KOPT-K1 (cell line): ENCODE measurements around the gene LHFPL3.

ENCODE experiments used
- H3K27ac ChIP-seq: fragments of 200-600 bp; sonication (generic); 2 replicates; pipeline ENCODE4 v1.5.1; 2016; ENCODE audit warnings: antibody characterized with exemption, mild to moderate bottlenecking, low read depth, low read length; ENCODE audit not compliant: poor library complexity, severe bottlenecking
- H3K36me3 ChIP-seq: fragments of 200-600 bp; sonication (generic); 2 replicates; pipeline ENCODE4 v1.5.1; 2017; ENCODE audit warnings: antibody characterized with exemption, mild to moderate bottlenecking, low read length, moderate library complexity; ENCODE audit not compliant: insufficient read depth
- H3K9me3 ChIP-seq: fragments of 200-600 bp; sonication (generic); 2 replicates; pipeline ENCODE4 v1.5.1; 2017; ENCODE audit warnings: antibody characterized with exemption, low read length, mild to moderate bottlenecking; ENCODE audit not compliant: insufficient read depth, poor library complexity, severe bottlenecking

Gene LHFPL3

GRCh38 chr7:104487642-104488041 is 159.2 kb downstream of the LHFPL3 start:
- H3K27ac ChIP-seq: no peak overlapping the region
- H3K36me3 ChIP-seq: no peaks in the 10 kb centered on the region
- no peaks in the 10 kb centered on the region for H3K9me3 ChIP-seq

DNA sequence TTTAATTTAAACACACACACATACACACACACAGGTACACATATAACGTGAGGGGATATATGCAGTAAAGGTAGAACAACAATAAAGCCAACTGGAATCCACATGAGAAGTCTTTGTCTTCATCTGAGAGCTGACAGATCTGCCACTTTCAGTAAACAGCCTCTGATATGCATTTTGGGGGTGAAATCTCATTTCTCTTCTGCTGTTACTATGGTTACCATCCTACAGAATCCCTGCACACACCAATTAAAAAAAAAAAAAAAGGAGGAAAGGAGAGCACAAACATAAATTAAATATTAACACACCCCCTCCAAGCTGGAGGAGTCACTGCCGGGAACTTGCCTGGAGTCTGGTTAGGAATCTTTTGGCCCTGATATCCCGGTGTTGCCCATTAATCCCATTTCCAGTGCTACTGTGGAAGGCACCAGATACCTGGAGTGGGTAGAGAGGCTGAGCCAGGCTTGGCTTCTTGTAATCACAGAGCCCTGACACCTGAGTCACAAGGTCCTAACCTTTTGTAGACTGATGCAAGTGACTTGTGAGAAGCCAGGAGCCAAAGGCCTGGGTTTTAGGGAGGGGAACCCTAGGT is 169.1 kb downstream of the LHFPL3 start:
- no peaks in the 10 kb centered on the region for H3K9me3 ChIP-seq
- H3K27ac ChIP-seq: no peak overlapping the region
- no peaks in the 10 kb centered on the region for H3K36me3 ChIP-seq

GRCh38 chr7:104499975-104500374 is 171.6 kb downstream of the LHFPL3 start:
- no peaks in the 10 kb centered on the region for H3K36me3 ChIP-seq
- H3K27ac ChIP-seq: no peak overlapping the region

DNA sequence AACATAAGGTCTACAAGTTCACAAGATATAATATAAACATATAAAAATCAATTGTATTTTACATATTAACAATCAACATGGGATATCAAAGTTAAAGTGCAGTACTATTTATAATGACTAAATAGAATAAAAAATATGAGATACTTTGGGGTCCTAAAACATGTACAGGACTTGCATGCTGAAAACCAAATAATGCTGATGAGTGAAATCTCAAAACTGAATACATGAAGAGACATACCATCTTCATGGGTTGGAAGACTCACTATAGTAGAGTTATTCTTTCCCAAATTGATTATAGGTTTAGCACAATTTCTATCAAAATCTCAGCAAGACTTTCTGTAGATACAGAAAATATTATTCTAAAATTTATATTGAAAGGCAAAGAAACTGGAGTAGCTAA is 181.5 kb downstream of the LHFPL3 start:
- no peak overlapping the region for H3K27ac ChIP-seq

More at GRCh38 chr7:104499975-104500374, 171.6 kb downstream of the LHFPL3 start:
- no peaks in the 10 kb centered on the region for H3K9me3 ChIP-seq

GRCh38 chr7:104524853-104525252 is 196.4 kb downstream of the LHFPL3 start:
- H3K9me3 ChIP-seq: no peaks in the 10 kb centered on the region
- H3K27ac ChIP-seq: no peak overlapping the region
- no peaks in the 10 kb centered on the region for H3K36me3 ChIP-seq

More for the DNA sequence above, 181.5 kb downstream of the LHFPL3 start:
- no peaks in the 10 kb centered on the region for H3K9me3 ChIP-seq
- H3K36me3 ChIP-seq: no peaks in the 10 kb centered on the region

GRCh38 chr7:104528142-104528541 is 199.7 kb downstream of the LHFPL3 start:
- H3K27ac ChIP-seq: no peak overlapping the region
- no peaks in the 10 kb centered on the region for H3K9me3 ChIP-seq
- no peaks in the 10 kb centered on the region for H3K36me3 ChIP-seq

DNA sequence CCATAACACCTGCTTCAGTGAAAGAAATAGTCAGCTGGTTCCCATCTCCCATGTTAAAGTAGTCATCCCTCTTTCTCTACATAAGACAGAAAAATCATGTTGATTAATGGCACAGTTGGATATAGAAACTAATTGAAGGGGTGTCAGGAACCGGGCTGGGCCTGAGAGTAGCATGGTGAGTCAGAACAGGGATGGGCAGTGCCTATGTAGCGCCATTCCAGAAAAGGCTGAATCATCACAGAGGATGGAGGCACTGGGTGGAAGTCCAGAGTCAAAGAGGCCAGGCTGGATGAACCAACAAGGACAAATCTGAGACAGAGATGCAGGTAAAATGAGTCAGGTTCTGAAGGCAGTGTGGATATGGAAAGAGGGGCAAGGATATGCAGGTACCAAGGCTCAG is 201.2 kb downstream of the LHFPL3 start:
- Histone ChIP-seq H3K27ac (no peak overlapping the region), H3K36me3 (no peaks in the 10 kb centered on the region), H3K9me3 (no peaks in the 10 kb centered on the region)

DNA sequence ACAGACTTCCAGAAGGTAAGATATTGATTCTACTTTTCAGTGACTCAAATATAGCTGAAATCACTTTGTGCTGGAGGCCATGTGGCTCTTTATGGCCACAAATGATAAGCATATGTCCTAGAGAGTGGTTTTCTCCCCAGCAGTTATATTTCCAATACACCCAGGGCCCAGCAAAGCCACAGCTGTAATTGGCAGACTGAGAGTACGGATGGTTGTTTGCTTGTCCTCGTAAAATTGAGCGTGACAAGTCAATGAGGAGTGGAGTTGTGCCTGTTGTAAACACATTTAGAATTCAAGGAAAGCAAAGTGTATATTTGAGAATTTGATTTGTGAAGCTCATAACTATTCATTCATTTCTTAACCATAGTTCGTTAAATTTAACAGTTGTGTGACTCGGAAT is 201.8 kb downstream of the LHFPL3 start:
- Histone ChIP-seq H3K36me3 (no peaks in the 10 kb centered on the region), H3K27ac (no peak overlapping the region), H3K9me3 (no peaks in the 10 kb centered on the region)

DNA sequence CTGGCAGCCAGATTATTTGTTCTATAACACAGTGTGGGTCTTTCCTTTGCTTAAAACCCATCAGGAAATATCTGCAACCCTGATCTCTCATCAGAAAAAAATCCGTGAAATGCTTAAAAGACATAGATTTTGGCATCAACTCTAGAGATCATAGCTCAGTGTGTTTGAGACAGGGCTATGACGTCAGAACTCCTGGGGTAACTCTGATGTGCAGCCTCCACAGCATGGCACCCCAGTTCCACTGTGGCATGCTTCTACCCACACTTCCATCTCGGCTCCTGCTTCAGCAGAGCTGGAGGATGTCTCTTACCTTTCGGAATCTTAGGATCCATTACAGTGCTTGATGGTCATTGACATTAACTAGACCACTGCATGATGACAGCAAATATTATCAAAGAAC is 205.7 kb downstream of the LHFPL3 start:
- Histone ChIP-seq H3K9me3 (no peaks in the 10 kb centered on the region), H3K36me3 (no peaks in the 10 kb centered on the region), H3K27ac (no peak overlapping the region)

DNA sequence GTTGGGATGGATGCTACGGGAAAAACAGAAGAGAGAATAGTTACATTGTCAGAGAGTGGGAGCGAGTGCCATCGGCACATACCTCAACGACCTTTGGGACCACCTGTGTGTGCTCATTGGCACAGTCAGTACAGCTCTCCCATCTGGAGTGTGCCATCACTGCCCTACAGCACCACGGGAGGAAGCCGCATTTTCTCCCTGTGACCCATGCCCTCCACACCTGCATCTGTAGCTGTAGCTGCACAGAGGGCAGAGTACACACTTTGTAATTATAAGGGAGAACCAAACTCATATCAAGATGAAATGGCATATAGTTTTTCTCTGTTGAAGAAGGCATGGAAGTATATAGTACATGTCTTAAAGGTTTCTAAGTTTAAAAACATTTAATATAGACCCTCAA is 207.4 kb downstream of the LHFPL3 start:
- Histone ChIP-seq H3K27ac (no peak overlapping the region), H3K36me3 (no peaks in the 10 kb centered on the region), H3K9me3 (no peaks in the 10 kb centered on the region)

DNA sequence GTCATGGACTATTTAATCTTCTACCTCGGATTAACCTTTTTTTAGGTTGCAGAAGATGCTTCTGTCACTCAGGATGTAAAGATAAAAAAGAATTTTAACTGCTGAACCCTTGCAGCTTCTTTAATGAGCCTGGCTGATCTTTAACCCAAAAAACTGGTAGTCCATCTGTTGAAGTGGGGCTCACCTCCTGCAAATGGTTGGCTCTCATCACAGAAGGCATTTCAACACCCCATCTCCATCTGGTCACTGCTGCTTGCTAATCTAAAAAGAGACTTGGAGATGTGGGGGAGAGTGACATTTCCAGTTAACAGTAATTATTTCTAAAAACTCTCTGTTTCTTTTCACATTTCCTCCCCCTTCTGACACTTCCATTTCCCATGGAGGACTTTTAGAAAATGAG is 208.6 kb downstream of the LHFPL3 start:
- H3K9me3 ChIP-seq: no peaks in the 10 kb centered on the region
- H3K27ac ChIP-seq: no peak overlapping the region
- H3K36me3 ChIP-seq: no peaks in the 10 kb centered on the region

DNA sequence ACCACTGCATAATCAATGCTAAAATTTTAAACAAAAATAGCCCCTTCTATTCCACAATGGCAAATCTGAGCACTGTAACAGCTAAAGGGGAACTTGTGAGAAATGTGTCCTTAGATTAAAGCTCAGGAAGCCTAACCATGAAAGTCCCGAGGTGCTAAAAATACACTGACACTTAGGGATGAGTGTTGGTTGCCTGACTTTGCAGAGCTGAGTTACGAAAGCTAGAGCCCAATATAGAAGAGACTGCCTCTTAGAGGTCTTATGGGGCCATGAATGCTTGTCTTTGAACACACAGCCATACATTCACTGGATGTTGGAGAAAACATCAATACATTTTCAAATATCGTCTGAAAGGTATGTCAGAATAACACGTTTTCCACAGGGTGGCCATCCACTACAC is 209.7 kb downstream of the LHFPL3 start:
- Histone ChIP-seq H3K36me3 (no peaks in the 10 kb centered on the region), H3K27ac (no peak overlapping the region), H3K9me3 (no peaks in the 10 kb centered on the region)

DNA sequence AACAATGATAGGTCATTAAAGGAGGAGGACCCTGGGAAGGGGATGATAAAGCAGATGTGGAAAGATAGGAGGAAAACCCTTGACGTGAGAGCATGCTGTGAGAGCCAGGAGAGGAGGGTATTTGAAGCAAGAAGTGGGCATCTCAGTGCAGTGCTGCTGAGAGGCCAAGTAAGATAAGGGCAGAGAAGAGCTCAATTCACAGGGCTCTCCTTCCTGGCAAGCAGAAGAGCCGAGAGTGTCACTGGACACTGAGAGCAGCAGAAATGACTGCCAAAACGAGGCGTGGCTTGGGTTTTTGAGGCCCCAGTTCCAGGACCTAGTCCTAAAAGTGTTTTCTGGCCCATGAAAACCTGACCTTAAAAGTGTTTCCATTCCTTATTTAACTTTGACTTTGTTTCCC is 213.5 kb downstream of the LHFPL3 start:
- no peak overlapping the region for H3K27ac ChIP-seq
- H3K9me3 ChIP-seq: no peaks in the 10 kb centered on the region
- H3K36me3 ChIP-seq: no peaks in the 10 kb centered on the region

DNA sequence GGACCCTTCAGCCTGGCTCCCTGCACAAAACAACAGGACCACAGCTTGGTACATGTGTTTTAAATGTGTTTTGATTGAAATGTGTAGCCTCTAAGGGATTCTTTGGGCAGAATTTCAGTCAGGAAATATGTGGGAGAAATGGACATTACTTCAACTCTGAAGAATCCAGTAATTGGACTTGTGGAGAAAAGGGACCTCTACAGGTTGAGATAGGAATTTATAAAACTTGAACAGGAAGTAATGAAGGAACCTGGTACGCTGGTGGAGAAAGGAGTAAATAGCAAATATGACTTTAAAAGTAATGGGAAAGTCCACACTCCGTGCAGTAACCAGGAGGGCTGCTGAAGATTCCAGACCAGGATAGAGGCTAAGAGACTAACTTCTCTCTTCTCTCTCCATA is 220.5 kb downstream of the LHFPL3 start:
- no peak overlapping the region for H3K27ac ChIP-seq
- no peaks in the 10 kb centered on the region for H3K9me3 ChIP-seq
- H3K36me3 ChIP-seq: no peaks in the 10 kb centered on the region

GRCh38 chr7:104550362-104550761 is 222.0 kb downstream of the LHFPL3 start:
- H3K36me3 ChIP-seq: no peaks in the 10 kb centered on the region
- H3K9me3 ChIP-seq: no peaks in the 10 kb centered on the region
- no peak overlapping the region for H3K27ac ChIP-seq

DNA sequence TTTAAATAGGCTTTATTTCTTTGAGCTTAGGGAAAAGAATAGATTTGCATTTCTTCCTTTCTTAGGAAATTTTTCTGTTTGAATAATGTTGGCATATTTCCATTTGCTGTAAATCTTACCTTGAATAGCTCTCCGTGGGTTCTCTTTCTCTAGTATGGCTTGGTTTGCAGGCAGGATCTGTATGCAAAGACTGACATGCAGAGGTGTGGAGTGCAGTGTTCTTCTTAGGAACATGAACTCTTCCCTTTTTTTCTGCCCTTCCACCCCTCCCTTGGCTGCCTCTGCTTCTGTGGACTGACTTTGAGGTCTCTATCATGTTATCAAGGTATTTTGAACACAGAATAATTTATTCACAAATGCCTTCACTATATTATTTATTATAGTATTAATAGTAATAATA is 222.8 kb downstream of the LHFPL3 start:
- Histone ChIP-seq H3K36me3 (no peaks in the 10 kb centered on the region), H3K9me3 (no peaks in the 10 kb centered on the region)

More for the DNA sequence above, 222.8 kb downstream of the LHFPL3 start:
- H3K27ac ChIP-seq: no peak overlapping the region
